Renal cortex interstitium (tissue), 11 donors: ENCODE results near the gene EPS8. TPM values are rescaled to one million over a fixed set of nuclear protein-coding genes. Genes with fewer than 3 reads are reported as not detected.
"Not testable (repeated sequence)": the region's sequence is repeated elsewhere in the genome, so short reads cannot be mapped to it uniquely, and the experiment has no call there.

ENCODE experiments used
- DNase-seq, 11 donors: peaks; one replicate each; pipeline ENCODE4 v3.0.0-alpha.2; 2013; ENCODE audit warnings: low read depth in 9 of 11, low spot score in 4 of 11; ENCODE audit errors: extremely low read depth in 1 of 11
- polyA plus RNA-seq, 3 donors: library from polyadenylated mRNA; unstranded; fragments of 120-200 nt; gene quantifications; one replicate each; pipeline ENCODE4 v1.2.1, GENCODE V29; 2013; ENCODE audit not compliant: insufficient read length in 3 of 3

EPS8 gene
- polyA plus RNA-seq, 3 donors: 51.0 to 69.1 (median 66.2) TPM

DNA sequence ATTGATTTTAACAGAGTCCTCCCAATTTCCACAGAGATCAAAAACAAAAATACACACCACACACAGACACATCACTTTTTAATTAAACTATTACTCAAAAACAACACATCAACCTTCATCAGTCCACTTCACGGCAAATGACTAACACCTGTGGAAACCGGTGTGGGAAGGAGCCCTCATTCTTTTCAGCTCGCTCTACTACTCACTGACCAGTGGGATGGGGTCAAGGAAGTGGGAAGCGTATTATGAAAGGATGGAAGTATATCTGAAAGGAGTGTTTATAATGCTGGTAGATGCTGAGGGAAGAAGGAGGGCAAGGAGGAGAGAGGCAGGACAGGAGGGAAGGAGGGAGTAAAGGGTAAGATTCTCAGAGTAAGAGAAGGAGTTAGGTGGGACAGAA is 156.5 kb downstream of the EPS8 start:
- DNase-seq: no peak

- DNase-seq: no peak
These were observed 158.0 kb downstream of the EPS8 start for GRCh38 chr12:15631007-15631715.

GRCh38 chr12:15629761-15630160 is 159.4 kb downstream of the EPS8 start:
- DNase-seq: no peak

DNA sequence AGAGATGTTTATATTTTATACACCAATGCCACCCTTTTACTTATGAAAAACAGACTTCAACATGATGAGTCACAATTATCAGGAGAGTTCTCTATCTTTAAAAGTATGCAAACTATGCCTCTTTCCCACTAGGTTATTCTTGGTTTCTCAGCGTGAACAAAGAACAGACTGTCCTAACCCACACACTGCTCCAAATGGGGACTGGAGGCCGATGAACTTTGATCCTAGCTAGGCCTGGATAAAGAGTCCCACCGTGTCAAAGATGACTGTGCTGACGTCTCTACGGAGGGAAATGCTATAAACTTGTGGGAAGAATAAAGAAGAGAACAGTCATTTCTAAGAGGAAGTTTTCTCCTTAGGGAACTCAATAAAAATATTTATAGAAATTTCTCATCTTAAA is 160.1 kb downstream of the EPS8 start:
- DNase-seq: no peak

DNA sequence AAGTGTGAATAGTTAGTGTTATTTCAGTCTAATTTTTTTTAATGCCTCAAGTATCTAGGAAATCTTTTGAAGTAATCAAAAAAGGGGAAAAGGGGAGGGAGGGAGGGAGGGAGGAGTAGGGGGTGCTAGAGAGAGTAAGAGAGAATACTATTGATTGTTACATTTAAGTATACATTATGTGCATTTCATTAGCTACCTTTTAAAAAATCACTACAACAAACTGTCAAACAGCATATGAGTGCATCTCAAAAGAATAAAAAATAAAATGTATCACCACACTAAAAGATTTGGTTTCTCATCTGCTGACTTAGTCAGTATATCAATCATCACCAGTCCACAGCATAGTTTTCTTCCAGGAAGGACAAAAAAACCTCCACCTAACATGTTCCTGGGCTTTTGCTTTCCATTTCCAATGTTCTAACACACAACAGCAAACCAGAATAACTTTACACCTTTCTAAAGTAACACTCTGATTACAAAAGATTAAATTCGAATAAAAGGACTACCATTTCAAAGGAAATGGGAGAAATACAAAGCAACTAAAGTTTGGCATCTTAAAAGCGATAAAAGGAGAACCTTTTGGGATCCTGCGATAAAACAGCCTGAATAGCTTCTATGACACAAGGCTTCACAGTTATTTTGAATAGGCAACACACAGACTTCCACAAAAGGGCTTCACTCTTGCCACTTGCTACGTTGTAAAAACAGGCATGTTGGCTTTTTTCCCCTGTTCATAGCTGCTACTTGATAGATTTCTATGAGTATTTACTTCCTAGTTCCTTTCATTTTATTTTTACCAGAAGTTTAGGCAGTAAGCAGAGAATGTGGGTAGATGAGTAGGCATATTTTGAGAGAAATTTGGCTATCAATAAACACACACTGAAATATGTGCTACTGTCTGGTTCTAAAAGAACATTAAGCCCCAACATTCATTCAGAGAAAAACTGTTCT is 160.9 kb downstream of the EPS8 start:
- DNase-seq: no peak

DNA sequence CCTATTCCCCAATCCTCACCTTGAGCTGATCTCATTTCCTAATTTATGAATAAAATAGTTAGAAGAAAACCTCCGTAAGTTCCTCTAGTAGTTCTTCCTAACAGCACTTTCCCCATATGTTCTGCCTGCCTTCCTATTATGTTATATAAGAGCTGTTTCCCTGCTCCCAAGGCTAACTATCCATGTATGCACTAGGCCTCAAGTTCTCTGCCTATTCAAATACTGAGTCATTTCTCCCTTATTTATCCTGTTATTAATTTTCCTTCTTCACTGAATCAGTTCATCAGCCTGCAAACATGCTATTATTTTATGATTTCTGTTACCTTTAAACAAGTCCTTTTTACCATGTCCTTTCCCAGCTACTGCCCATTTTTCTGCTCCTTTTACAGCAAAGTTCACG is 164.1 kb downstream of the EPS8 start:
- no peak for DNase-seq

- DNase-seq: no peak
These were observed 168.2 kb downstream of the EPS8 start for GRCh38 chr12:15620741-15621539.

DNA sequence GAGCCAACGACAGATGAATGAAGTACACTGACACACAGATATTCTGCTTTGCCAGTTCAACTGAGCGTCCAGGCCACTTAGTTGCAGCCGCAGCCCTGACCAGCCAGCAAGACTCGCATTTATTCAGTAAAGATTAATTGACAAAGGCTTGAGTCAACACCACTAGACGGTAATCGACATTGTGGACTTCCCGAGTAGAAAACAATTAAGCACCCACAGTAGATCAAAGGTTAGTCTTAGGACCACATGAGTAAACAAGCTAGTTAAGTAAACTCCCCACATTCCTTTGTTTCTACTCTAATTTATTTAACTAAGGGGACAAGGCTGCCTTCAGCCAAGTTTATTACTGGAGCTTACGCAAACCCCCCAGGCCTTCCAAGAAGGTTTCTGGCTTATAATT is 172.7 kb downstream of the EPS8 start:
- not testable (repeated sequence) for DNase-seq

DNA sequence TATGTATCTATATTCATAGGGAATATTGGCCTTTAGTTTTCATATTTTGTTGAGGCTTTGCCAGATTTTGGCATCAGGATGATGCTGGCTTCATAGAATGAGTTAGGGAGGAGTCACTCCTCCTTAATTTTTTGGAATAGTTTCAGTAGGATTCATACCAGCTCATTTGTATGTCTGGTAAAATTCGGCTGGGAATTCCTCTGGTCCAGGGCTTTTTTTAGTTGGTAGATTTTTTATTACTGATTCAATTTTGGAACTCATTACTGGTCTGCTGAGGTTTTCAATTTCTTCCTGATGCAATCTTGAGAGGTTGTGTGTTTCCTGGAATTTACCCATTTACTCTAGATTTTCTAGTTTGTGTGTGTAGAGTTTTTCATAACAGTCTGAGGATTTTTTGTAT is 175.2 kb downstream of the EPS8 start:
- no peak for DNase-seq

- no peak for DNase-seq
These were observed 180.2 kb downstream of the EPS8 start for GRCh38 chr12:15608941-15609340.

DNA sequence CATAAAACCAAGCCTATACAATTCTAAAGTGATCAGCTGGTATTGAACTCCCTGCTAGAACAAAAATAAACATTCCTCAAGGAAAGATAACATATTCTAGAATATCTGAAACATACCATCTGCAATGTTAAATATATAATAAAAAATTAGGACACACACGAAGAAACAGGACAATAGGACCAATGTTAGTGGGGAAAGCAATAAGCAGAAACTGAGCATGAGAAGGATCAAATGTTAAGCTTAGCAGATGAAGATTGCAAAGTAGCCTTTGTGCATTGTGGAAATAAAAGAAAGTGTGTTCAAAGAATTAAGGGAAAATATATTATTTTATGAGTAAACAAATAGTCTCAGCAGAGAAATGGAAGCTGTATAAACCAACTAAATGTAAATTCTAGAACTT is 180.8 kb downstream of the EPS8 start:
- no peak for DNase-seq

DNA sequence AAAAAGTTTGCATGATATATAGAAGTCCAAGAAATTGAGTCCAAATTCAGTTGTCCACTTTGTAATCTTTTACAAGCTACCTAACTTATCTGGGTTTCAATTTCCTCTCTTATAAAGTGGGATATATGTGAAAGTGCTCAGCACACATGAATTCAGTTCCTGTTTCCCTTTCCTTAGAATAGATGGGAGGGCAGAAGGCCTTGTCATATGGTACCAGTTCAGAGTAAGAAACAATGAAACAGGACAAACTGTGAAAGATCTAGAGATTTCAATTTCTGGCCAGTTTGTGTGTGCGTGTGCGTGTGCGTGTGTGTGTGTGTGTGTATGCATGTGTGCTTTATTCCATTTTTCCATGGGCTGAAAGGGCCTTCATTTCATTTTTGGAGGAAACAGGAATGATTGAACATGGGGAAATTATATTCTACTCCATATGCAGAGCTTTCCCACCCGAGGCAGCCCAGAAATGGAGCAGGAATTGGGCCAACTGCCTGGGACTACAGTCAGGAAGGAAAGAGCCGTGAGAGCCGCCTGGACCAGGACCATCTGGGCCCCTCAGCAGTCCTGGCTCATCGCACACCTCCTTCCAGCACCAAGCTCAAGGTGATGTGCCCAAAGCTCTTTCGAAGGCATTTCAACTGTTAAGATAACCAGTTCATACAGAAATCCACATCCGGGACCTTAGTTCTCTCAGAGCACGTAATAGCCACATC is 183.2 kb downstream of the EPS8 start:
- no peak for DNase-seq

DNA sequence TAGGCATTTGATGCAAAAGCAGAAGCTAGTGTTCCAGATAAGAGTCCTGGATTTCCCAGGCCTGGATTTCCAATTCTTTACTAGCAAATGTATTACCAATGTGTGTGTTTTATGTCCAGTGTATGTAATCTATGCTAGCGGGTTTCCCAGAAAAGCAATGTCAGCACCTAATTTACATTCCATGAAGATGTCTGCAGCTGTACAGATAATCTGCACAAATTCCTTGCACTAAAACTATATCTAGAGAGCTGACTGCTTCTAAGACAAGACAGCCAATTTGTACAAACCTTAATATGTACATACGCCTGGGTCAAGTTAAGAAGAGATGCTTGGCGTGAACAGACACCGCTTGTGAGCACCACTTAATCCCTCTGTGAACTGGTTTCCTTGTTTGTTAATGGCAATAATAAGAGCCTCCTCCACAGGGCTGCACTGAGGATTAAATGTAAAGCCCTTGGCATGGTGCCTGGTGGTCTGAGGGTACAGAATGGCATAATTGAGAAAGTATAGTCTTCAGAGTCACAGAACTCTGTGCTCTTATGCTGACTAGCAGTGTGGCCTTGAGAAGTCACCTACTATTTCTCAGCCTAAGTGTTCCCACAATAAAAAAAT is 185.6 kb downstream of the EPS8 start:
- no peak for DNase-seq

- no peak for DNase-seq
These were observed 187.0 kb downstream of the EPS8 start for GRCh38 chr12:15602051-15602672.

DNA sequence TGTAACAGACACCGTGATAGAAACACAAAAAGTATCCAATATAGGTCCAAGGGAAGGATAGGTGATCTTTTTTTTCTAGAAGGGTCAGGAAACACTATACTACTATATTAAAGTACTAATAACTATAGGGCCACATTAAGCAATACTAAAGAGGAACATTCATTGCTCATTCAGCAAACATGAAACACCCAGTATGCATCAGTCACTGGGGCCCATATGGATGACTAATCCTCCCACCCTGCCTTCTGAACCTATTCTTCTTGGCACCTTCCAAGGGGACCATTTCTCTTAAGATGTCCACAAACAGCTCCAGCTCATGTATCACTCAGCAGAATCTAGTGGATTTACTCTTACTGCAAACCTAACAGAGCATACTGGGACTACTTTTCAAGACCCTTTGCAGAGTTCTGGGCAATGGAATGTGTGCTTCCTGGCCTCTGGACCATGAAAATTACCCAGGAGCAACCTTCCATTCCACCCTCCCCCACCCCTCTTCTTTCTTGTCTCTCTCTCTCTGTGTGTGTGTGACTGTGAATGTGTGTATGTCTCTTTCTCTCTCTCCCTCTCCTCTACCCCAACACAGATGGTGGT is 187.9 kb downstream of the EPS8 start:
- no peak for DNase-seq

DNA sequence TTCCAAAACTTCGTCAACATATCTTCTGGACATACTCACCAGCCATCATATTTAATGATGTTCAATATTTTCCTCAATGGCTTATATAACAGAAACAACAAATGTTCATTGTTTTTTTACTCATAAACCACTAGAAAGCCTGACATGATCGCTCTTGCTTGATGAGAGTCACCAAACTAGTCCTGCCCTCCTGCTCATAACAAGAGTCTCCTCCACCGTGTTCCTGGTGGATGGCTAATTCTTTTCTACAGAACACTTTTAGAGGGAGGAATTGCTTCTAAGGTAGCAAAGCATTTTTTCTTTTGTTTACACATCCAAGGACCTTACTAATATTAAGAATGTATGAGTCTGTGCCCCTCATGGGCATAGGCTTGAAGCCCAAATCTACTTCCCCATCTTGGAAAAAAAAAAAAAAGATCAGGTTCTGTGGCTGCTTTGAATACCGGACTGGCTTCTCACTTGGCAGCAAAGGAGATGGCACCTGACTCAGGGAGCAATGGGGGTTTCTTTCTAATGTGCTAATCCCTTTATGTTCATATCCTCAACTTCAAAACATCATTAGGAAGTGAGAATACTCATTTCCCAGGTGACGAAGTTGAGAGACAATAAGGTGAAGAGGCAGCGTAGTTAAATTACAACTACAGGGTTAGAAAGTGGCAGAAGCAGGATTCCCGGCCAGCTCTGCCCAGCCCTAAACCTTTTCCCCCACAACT is 188.8 kb downstream of the EPS8 start:
- no peak for DNase-seq
